Osteoblast (primary cell): ENCODE results near the gene ACYP1. TPM values are rescaled to one million over a fixed set of nuclear protein-coding genes. Genes with fewer than 3 reads are reported as not detected.

Experiments
- DNase-seq: peaks from one replicate; pipeline ENCODE4 v3.0.0; 2011; ENCODE audit warnings: low spot score, mixed read lengths; ENCODE audit not compliant: insufficient read length; ENCODE audit errors: missing footprints
- H2AFZ ChIP-seq: 2 replicates; pipeline ENCODE4 v1.6.0; 2011; ENCODE audit warnings: mild to moderate bottlenecking, low read length
- H3K27ac ChIP-seq: 2 replicates; pipeline ENCODE4 v1.5.1; 2011; ENCODE audit warnings: mild to moderate bottlenecking, low read depth, low read length, moderate library complexity
- H3K27me3 ChIP-seq: 2 replicates; pipeline ENCODE4 v1.6.0; 2012; ENCODE audit warnings: mild to moderate bottlenecking, control low read depth, inconsistent platforms, low read length, moderate library complexity; ENCODE audit not compliant: insufficient read depth
- H3K36me3 ChIP-seq: 2 replicates; pipeline ENCODE4 v1.5.1; 2011; ENCODE audit warnings: mild to moderate bottlenecking, low read length, control low read depth, moderate library complexity; ENCODE audit not compliant: insufficient read depth
- H3K4me1 ChIP-seq: 2 replicates; pipeline ENCODE4 v1.5.1; 2011; ENCODE audit warnings: mild to moderate bottlenecking, low read length, control low read depth, moderate library complexity; ENCODE audit not compliant: insufficient read depth
- H3K4me2 ChIP-seq: 2 replicates; pipeline ENCODE4 v1.6.0; 2011; ENCODE audit warnings: mild to moderate bottlenecking, low read length; ENCODE audit not compliant: insufficient read depth
- H3K4me3 ChIP-seq: fragments of 200-600 bp; sonication (generic); 3 replicates; pipeline ENCODE4 v1.5.1; 2012; ENCODE audit warnings: mild to moderate bottlenecking, low read length, inconsistent platforms; ENCODE audit not compliant: insufficient read depth
- H3K79me2 ChIP-seq: 2 replicates; pipeline ENCODE4 v1.6.0; 2012; ENCODE audit warnings: mild to moderate bottlenecking, low read length, control low read depth, inconsistent platforms; ENCODE audit not compliant: insufficient read depth
- H3K9me3 ChIP-seq: 2 replicates; pipeline ENCODE4 v1.5.1; 2011; ENCODE audit warnings: low read depth, low read length, control low read depth
- H4K20me1 ChIP-seq: 2 replicates; pipeline ENCODE4 v1.6.0; 2012; ENCODE audit warnings: mild to moderate bottlenecking, low read length, control low read depth; ENCODE audit not compliant: insufficient read depth
- CTCF ChIP-seq: IDR thresholded peaks from 2 replicates; pipeline ENCODE4 v1.5.1; 2011; ENCODE audit warnings: mild to moderate bottlenecking, low read depth, low read length, moderate library complexity; ENCODE audit errors: extremely low read depth
- total RNA-seq: library from RNA; depleted of rRNA; stranded (reverse); fragments of >200 nt; gene quantifications from 2 replicates; pipeline ENCODE4 v1.2.3, GENCODE V29; 2012

ACYP1 gene
- total RNA-seq, 1 donor = 6.5 TPM

GRCh38 chr14:75051556-75051899 is 12.3 kb downstream of the ACYP1 start:
- Histone ChIP-seq H4K20me1 (no peaks in the 10 kb centered on the region), H3K27ac (peak overlapping the region; percentile 71), H3K79me2 (peaks cover 5% of the 10 kb centered on the region), H3K4me3 (peak overlapping the region; percentile 77), H3K4me1 (peaks cover 27% of the 10 kb centered on the region), H3K36me3 (no peaks in the 10 kb centered on the region), H3K27me3 (no peaks in the 10 kb centered on the region), H3K4me2 (peak overlapping the region; percentile 81), H3K9me3 (no peaks in the 10 kb centered on the region), H2AFZ (peak overlapping the region; percentile 80)
- TF ChIP-seq CTCF = no peak
- no peak for DNase-seq

- Histone ChIP-seq H3K79me2 (peaks cover 9% of the 10 kb centered on the region), H3K4me2 (peak within 1 kb of the TSS; percentile 81), H4K20me1 (no peaks in the 10 kb centered on the region), H3K36me3 (no peaks in the 10 kb centered on the region), H3K27ac (peak within 1 kb of the TSS; percentile 71), H3K27me3 (no peaks in the 10 kb centered on the region), H2AFZ (peak within 1 kb of the TSS; percentile 80), H3K9me3 (no peaks in the 10 kb centered on the region), H3K4me1 (peaks cover 29% of the 10 kb centered on the region), H3K4me3 (peak within 1 kb of the TSS; percentile 77)
- DNase-seq = peak; percentile 93
- TF ChIP-seq CTCF = no peak
These were observed 12.8 kb downstream of the ACYP1 start, which contains the start of gene MLH3 for GRCh38 chr14:75050852-75051555. TSS of gene MLH3 (minus strand) at chr14:75051467. CDS start at chr14:75049655, 1,812 bp downstream.

GRCh38 chr14:75049731-75050201 is 14.1 kb downstream of the ACYP1 start:
- no peak for TF ChIP-seq CTCF
- DNase-seq = no peak
- Histone ChIP-seq H3K27ac (peak overlapping the region; percentile 71), H3K36me3 (no peaks in the 10 kb centered on the region), H3K79me2 (peaks cover 17% of the 10 kb centered on the region), H3K4me1 (peaks cover 30% of the 10 kb centered on the region), H3K4me3 (peak overlapping the region; percentile 23), H2AFZ (no peak overlapping the region), H3K27me3 (no peaks in the 10 kb centered on the region), H3K9me3 (no peaks in the 10 kb centered on the region), H4K20me1 (no peaks in the 10 kb centered on the region), H3K4me2 (peak overlapping the region; percentile 81)

- Histone ChIP-seq H3K4me1 (peaks cover 36% of the 10 kb centered on the region), H3K9me3 (no peaks in the 10 kb centered on the region), H3K4me2 (peak overlapping the region; percentile 81), H3K79me2 (peaks cover 19% of the 10 kb centered on the region), H3K27me3 (no peaks in the 10 kb centered on the region), H3K4me3 (peak overlapping the region; percentile 23), H3K27ac (peak overlapping the region; percentile 71), H3K36me3 (no peaks in the 10 kb centered on the region), H4K20me1 (no peaks in the 10 kb centered on the region), H2AFZ (no peak overlapping the region)
- DNase-seq = no peak
- no peak for TF ChIP-seq CTCF
These were observed 14.7 kb downstream of the ACYP1 start for GRCh38 chr14:75049136-75049535.
